ENCODE results near the gene RFT1.
"Not testable (repeated sequence)": the region's sequence is repeated elsewhere in the genome, so short reads cannot be mapped to it uniquely, and the experiment has no call there.

Gene RFT1

GRCh38 chr3:53163444-53164387 lies 33.5 kb upstream of the RFT1 start:
- no peak for DNase-seq (ENCODE audit: low read depth)

GRCh38 chr3:53162672-53163443 lies 32.6 kb upstream of the RFT1 start:
- no peak for DNase-seq (ENCODE audit: low read depth)

- no peak for DNase-seq (ENCODE audit: low read depth)
Observed at GRCh38 chr3:53161820-53162671, 31.8 kb upstream of the RFT1 start.

GRCh38 chr3:53161450-53161819 lies 31.2 kb upstream of the RFT1 start:
- no peak for DNase-seq (ENCODE audit: low read depth)

- peak; percentile 64 for DNase-seq (ENCODE audit: low read depth)
Observed at GRCh38 chr3:53160660-53161449, 30.6 kb upstream of the RFT1 start, which contains the start of gene PRKCD. PRKCD (plus strand) TSS chr3:53161209; CDS start chr3:53178423, 17,214 bp downstream.

- DNase-seq (ENCODE audit: low read depth), result no peak
Observed at GRCh38 chr3:53160061-53160659, 29.9 kb upstream of the RFT1 start.

- DNase-seq (ENCODE audit: low read depth), result no peak
Observed at GRCh38 chr3:53159156-53160060, 29.2 kb upstream of the RFT1 start.

GRCh38 chr3:53158765-53159155 lies 28.5 kb upstream of the RFT1 start:
- no peak for DNase-seq (ENCODE audit: low read depth)

- DNase-seq (ENCODE audit: low read depth), result no peak
Observed at GRCh38 chr3:53157974-53158580, 27.8 kb upstream of the RFT1 start.

- DNase-seq (ENCODE audit: low read depth), result no peak
Observed at GRCh38 chr3:53156368-53156834, 26.2 kb upstream of the RFT1 start.

- no peak for DNase-seq (ENCODE audit: low read depth)
Observed at GRCh38 chr3:53155760-53156159, 25.5 kb upstream of the RFT1 start.

GRCh38 chr3:53154881-53155285 lies 24.6 kb upstream of the RFT1 start:
- DNase-seq (ENCODE audit: low read depth), result no peak

GRCh38 chr3:53153980-53154379 lies 23.7 kb upstream of the RFT1 start:
- DNase-seq (ENCODE audit: low read depth), result no peak

- DNase-seq (ENCODE audit: low read depth), result no peak
Observed at GRCh38 chr3:53153264-53153823, 23.1 kb upstream of the RFT1 start.

- DNase-seq (ENCODE audit: low read depth), result no peak
Observed at GRCh38 chr3:53151870-53152660, 21.8 kb upstream of the RFT1 start.

- no peak for DNase-seq (ENCODE audit: low read depth)
Observed at GRCh38 chr3:53151465-53151864, 21.2 kb upstream of the RFT1 start.

- not testable (repeated sequence) for DNase-seq (ENCODE audit: low read depth)
Observed at GRCh38 chr3:53151086-53151438, 20.8 kb upstream of the RFT1 start.
